ENCODE measurements around the gene ASB6. TPM values are rescaled to one million over a fixed set of nuclear protein-coding genes. Genes with fewer than 3 reads are reported as not detected.
A peak's percentile ranks its signal among the peaks of the same experiment; 100 is the strongest.

ASB6 gene
- total RNA-seq, 4 donors from 2014 or later, result 15.4 to 22.5 (median 17.6) TPM

- Histone ChIP-seq H3K27ac (no peak overlapping the region), H3K4me3 (no peak overlapping the region), H3K9me3 (no peaks in the 10 kb centered on the region), H3K4me1 (peaks cover 4 to 18% (median 13%) of the 10 kb centered on the region in 3 donors), H3K27me3 (peaks cover 0 to 1% (median 0%) of the 10 kb centered on the region in 4 donors), H3K36me3 (no peaks in the 10 kb centered on the region)
- 85 to 90% methylated on average over 5 of the region's 5 CpGs for WGBS, 2 donors
- intact Hi-C loops (cut with DNase I), result no loop called here
- no peak for TF ChIP-seq CTCF (IDR thresholded peaks at IDR 0.05)
- no peak for TF ChIP-seq POLR2A (IDR thresholded peaks at IDR 0.05)
- no peak for DNase-seq
Observed at GRCh38 chr9:129591916-129592315, 50.0 kb downstream of the ASB6 start.

GRCh38 chr9:129590466-129590865 is 51.5 kb downstream of the ASB6 start:
- WGBS, 2 donors, result 63 to 83% methylated on average over 1 to 6 of the region's 6 CpGs
- intact Hi-C loops (cut with DNase I), result no loop called here
- TF ChIP-seq POLR2A (IDR thresholded peaks at IDR 0.05), result no peak
- no peak for TF ChIP-seq CTCF (IDR thresholded peaks at IDR 0.05)
- Histone ChIP-seq H3K9me3 (no peaks in the 10 kb centered on the region), H3K36me3 (no peaks in the 10 kb centered on the region), H3K27me3 (no peaks in the 10 kb centered on the region), H3K4me3 (no peak overlapping the region), H3K4me1 (peaks cover 4 to 7% (median 6%) of the 10 kb centered on the region in 3 donors), H3K27ac (no peak overlapping the region)
- no peak for DNase-seq

GRCh38 chr9:129587487-129588262 is 54.3 kb downstream of the ASB6 start:
- Histone ChIP-seq H3K9me3 (no peaks in the 10 kb centered on the region), H3K36me3 (no peaks in the 10 kb centered on the region), H3K27me3 (no peaks in the 10 kb centered on the region), H3K27ac (peak overlapping the region in 1 of 4 donors; percentile 5), H3K4me3 (no peak overlapping the region), H3K4me1 (peaks cover 0 to 10% (median 9%) of the 10 kb centered on the region in 3 donors)
- DNase-seq, result no peak
- TF ChIP-seq POLR2A (IDR thresholded peaks at IDR 0.05), result no peak
- TF ChIP-seq CTCF (IDR thresholded peaks at IDR 0.05), result no peak
- intact Hi-C loops (cut with DNase I), result no loop called here
- WGBS, 2 donors, result 77 to 86% methylated on average over 18 to 23 of the region's 23 CpGs

- Histone ChIP-seq H3K4me1 (peaks cover 0 to 10% (median 9%) of the 10 kb centered on the region in 3 donors), H3K36me3 (no peaks in the 10 kb centered on the region), H3K27me3 (no peaks in the 10 kb centered on the region), H3K27ac (peak overlapping the region in 1 of 4 donors; percentile 22), H3K9me3 (no peaks in the 10 kb centered on the region), H3K4me3 (no peak overlapping the region)
- intact Hi-C loops (cut with DNase I), result no loop called here
- TF ChIP-seq CTCF (IDR thresholded peaks at IDR 0.05) (no peak), POLR2A (IDR thresholded peaks at IDR 0.05) (no peak)
- WGBS, 2 donors, result 84% methylated on average over 7 of the region's 8 CpGs; no CpG with 5 or more reads in 1 of the 2 donors
- DNase-seq, result no peak
Observed at GRCh38 chr9:129586685-129587084, 55.3 kb downstream of the ASB6 start.

- 88 to 100% methylated on average over 1 of the region's 1 CpG for WGBS, 2 donors
- intact Hi-C loops (cut with DNase I), result no loop called here
- DNase-seq, result no peak
- no peaks in the 10 kb centered on the region for H3K27me3 ChIP-seq
- no peaks in the 10 kb centered on the region for H3K36me3 ChIP-seq
- H3K27ac ChIP-seq, result peak overlapping the region in 1 of 4 donors; percentile 22
- no peaks in the 10 kb centered on the region for H3K9me3 ChIP-seq
- peaks cover 0 to 10% (median 9%) of the 10 kb centered on the region in 3 donors for H3K4me1 ChIP-seq
- TF ChIP-seq POLR2A (IDR thresholded peaks at IDR 0.05) (no peak), CTCF (IDR thresholded peaks at IDR 0.05) (no peak)
- H3K4me3 ChIP-seq, result no peak overlapping the region
Observed at GRCh38 chr9:129586245-129586644, 55.7 kb downstream of the ASB6 start.
